NCI-H1436 treated with DMSO at 0.1 percent for 48 hours (cell line): ENCODE results near the gene GUSB.

Source experiments
- DNase-seq: peaks from one replicate; lab custom pipeline; 2025; lab: John Stamatoyannopoulos, UW

GUSB gene

DNA sequence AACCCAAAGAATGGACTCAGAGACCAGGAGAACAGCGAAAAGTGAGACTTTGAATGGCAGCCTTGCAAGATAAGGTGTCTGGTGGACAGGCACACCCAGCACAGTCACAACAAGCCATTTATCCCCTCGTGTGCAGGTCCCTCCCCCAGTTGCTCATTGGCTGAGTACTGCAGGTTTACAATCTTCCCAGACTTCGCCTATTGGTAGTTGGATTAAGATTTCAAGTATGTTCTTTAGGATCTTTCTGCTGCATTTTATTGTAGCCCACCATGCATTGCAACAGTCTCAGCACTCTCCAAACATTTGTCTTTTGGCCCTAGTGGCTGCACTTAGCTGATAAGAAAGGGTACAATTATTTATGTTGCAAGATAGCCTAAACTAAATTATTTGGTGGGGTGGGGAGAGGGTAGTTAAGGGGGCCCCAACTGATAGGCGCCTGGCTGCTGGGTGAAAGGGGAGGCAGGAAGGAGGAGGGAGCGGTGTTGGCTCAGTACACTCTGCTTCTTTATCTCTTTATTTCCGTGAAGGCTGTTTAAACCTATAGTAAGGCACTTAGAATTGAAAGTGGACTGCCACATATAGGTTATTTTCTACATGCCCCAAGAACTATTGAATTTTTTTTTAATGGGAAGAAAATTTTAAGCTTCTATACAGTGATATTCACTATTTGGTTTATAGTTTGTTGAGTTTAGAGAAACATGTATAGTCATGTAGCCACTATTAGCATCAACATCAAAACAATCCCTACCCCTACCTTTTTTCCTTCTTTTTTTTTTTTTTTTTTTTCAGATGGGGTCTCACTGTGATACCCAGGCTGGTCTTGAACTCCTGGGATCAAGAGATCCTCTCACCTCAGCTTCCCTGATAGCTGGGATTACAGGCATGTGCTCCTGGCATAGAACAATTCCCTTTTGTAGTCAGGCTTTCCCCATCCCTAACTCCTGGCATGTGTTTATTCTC, 54.2 kb downstream of the GUSB start:
- DNase-seq = no peak

GRCh38 chr7:65926588-65926987, 55.4 kb downstream of the GUSB start:
- no peak for DNase-seq

GRCh38 chr7:65925040-65925439, 57.0 kb downstream of the GUSB start:
- no peak for DNase-seq

DNA sequence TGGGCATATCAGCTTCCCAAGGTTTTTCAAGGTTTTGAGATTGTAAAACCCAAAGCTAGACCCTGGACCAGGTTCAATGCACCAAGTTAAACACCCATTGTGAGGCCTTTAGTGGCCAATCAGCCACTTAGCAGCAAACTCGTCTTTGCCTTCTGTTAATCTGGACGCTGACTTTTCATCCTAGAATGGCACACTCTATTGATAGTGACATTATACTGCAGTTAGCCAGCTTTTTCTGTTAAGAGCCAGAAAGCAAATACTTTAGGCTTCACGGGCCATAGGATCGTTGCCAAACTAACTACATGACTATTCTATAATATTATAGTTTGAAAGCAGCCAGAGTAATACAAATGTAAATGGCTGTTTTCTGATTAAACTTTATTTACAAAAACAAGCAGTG, 57.8 kb downstream of the GUSB start:
- no peak for DNase-seq

DNA sequence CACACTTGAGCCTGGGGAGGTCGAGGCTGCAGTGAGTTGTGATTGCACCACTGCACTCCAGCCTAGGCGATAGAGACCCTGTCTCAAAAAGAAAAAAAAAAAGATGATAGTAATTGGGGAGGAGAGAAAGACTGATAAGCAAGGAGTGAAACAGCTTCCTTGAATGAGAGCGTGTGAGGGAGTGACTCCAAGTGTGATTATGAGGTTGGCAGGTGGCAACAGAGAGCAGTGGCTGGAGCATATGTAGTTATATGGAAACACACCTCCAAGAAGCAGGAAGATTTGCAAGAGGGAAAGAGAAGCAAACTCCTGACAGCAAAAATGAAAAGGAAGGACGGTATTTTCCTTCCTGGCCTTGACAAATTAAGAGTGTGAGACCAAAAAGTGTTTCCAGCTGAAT, 58.7 kb downstream of the GUSB start:
- no peak for DNase-seq

GRCh38 chr7:65915921-65916657, 65.9 kb downstream of the GUSB start:
- no peak for DNase-seq

- DNase-seq = no peak
Measured at GRCh38 chr7:65912237-65912636, 69.8 kb downstream of the GUSB start.
